Activated CD4-positive, alpha-beta T cell treated with anti-CD3 and anti-CD28 coated beads for 36 hours (primary cell): ENCODE measurements around the gene RPS6KA5. TPM values are rescaled to one million over a fixed set of nuclear protein-coding genes. Genes with fewer than 3 reads are reported as not detected.
A peak's percentile ranks its signal among the peaks of the same experiment; 100 is the strongest.
"Not testable (repeated sequence)": the region's sequence is repeated elsewhere in the genome, so short reads cannot be mapped to it uniquely, and the experiment has no call there.

Source experiments
- ATAC-seq: fragments of 200-7000 bp; cut with Tn5 transposase; one replicate; pipeline ENCODE4 v1.10.0; 2021; ENCODE audit warnings: mild to moderate bottlenecking, moderate library complexity
- CTCF ChIA-PET: fragments of 350-600 bp; sonication (Branson Sonifier 250); formaldehyde crosslinking; loops from one replicate; lab custom pipeline; 2021; ENCODE audit warnings: antibody characterized with exemption; lab: Charles Lee
- POLR2A ChIA-PET: fragments of 350-600 bp; sonication (Branson Sonifier 250); formaldehyde crosslinking; loops from one replicate; lab custom pipeline; 2021; ENCODE audit warnings: antibody characterized with exemption, inconsistent platforms; lab: Charles Lee
- DNase-seq: peaks from one replicate; pipeline ENCODE4 v3.0.0-alpha.2; 2020
- H3K27ac Mint-ChIP-seq: one replicate; pipeline ENCODE4 v1.8.0; 2021; ENCODE audit warnings: mixed read lengths
- H3K27me3 Mint-ChIP-seq: one replicate; pipeline ENCODE4 v1.8.0; 2021; ENCODE audit warnings: mixed read lengths
- H3K36me3 Mint-ChIP-seq: one replicate; pipeline ENCODE4 v1.8.0; 2021; ENCODE audit warnings: low read depth, mixed read lengths
- H3K4me1 Mint-ChIP-seq: one replicate; pipeline ENCODE4 v1.8.0; 2021; ENCODE audit warnings: mixed read lengths
- H3K4me3 Mint-ChIP-seq: one replicate; pipeline ENCODE4 v1.8.0; 2021; ENCODE audit warnings: mild to moderate bottlenecking, moderate library complexity, mixed read lengths
- H3K9me3 Mint-ChIP-seq: one replicate; pipeline ENCODE4 v1.8.0; 2021; ENCODE audit warnings: low read depth, mixed read lengths
- intact Hi-C, 2 experiments: fragments of 100-400 bp; cut with DNase I in 1 of 2; cut with micrococcal nuclease in 1 of 2; formaldehyde crosslinking; loops; one replicate each; pipeline versions ENCODE4 v1.14.2 to v1.15.1; 2022 to 2024; cut with DNase I, micrococcal nuclease
- total RNA-seq, 2 experiments: library from RNA; stranded (reverse); gene quantifications; one replicate each; pipeline ENCODE4 v1.2.3, GENCODE V29; 2021

RPS6KA5 gene
- total RNA-seq, 2 experiments from 2014 or later = 11.9 to 13.8 TPM

GRCh38 chr14:90966493-90966892 is 93.9 kb downstream of the RPS6KA5 start:
- POLR2A ChIA-PET = no interaction called here

GRCh38 chr14:90965765-90966164 is 94.7 kb downstream of the RPS6KA5 start:
- ChIA-PET CTCF (interaction anchor here (1.4 kb wide), 1 partner anchor 17 kb away, joined by 3 read pairs; no protein-coding TSS in a partner anchor), POLR2A (no interaction called here)
- Mint-ChIP-seq H3K36me3 (peaks cover 24% of the 10 kb centered on the region), H3K4me3 (no peak overlapping the region), H3K27me3 (no peaks in the 10 kb centered on the region), H3K27ac (no peak overlapping the region), H3K4me1 (peaks cover 38% of the 10 kb centered on the region), H3K9me3 (peaks cover 2% of the 10 kb centered on the region)
- intact Hi-C loops = loop anchor here in 1 of 2 experiments (10.0 kb wide), 1 partner anchor 581 kb away; no protein-coding TSS in a partner anchor
- DNase-seq (no peak), ATAC-seq (no peak)

More at GRCh38 chr14:90966493-90966892, 93.9 kb downstream of the RPS6KA5 start:
- no peak for DNase-seq
- Mint-ChIP-seq H3K27ac (no peak overlapping the region), H3K27me3 (no peaks in the 10 kb centered on the region), H3K4me1 (peaks cover 43% of the 10 kb centered on the region), H3K9me3 (peaks cover 2% of the 10 kb centered on the region), H3K36me3 (peaks cover 26% of the 10 kb centered on the region), H3K4me3 (no peak overlapping the region)
- intact Hi-C loops = loop anchor here in 1 of 2 experiments (10.0 kb wide), 1 partner anchor 582 kb away; no protein-coding TSS in a partner anchor
- no peak for ATAC-seq
- CTCF ChIA-PET = interaction anchor here (0.8 to 2.5 kb wide), 5 partner anchors 7 to 210 kb away, joined by 3 to 7 read pairs (median 5); no protein-coding TSS in a partner anchor

GRCh38 chr14:90963343-90963742 is 97.1 kb downstream of the RPS6KA5 start:
- ATAC-seq (no peak), DNase-seq (no peak)
- peaks cover 2% of the 10 kb centered on the region for H3K9me3 Mint-ChIP-seq
- no peaks in the 10 kb centered on the region for H3K27me3 Mint-ChIP-seq
- H3K4me3 Mint-ChIP-seq = no peak overlapping the region
- H3K4me1 Mint-ChIP-seq = peaks cover 26% of the 10 kb centered on the region
- intact Hi-C loops = loop anchor here in 1 of 2 experiments (10.0 kb wide), 1 partner anchor 579 kb away; no protein-coding TSS in a partner anchor
- ChIA-PET CTCF (no interaction called here), POLR2A (no interaction called here)
- no peak overlapping the region for H3K27ac Mint-ChIP-seq
- H3K36me3 Mint-ChIP-seq = peaks cover 39% of the 10 kb centered on the region

- DNase-seq = no peak
- ChIA-PET CTCF (interaction anchor here (0.7 kb wide), 1 partner anchor 34 kb away, joined by 3 read pairs; no protein-coding TSS in a partner anchor), POLR2A (no interaction called here)
- Mint-ChIP-seq H3K27ac (no peak overlapping the region), H3K36me3 (peaks cover 38% of the 10 kb centered on the region), H3K4me3 (no peak overlapping the region), H3K9me3 (peaks cover 1% of the 10 kb centered on the region), H3K27me3 (no peaks in the 10 kb centered on the region), H3K4me1 (peaks cover 20% of the 10 kb centered on the region)
- intact Hi-C loops = loop anchor here in 1 of 2 experiments (10.0 kb wide), 1 partner anchor 578 kb away; no protein-coding TSS in a partner anchor
- no peak for ATAC-seq
Measured at GRCh38 chr14:90962505-90963109, 97.8 kb downstream of the RPS6KA5 start.

- H3K4me3 Mint-ChIP-seq = no peak overlapping the region
- POLR2A ChIA-PET = no interaction called here
- peaks cover 46% of the 10 kb centered on the region for H3K36me3 Mint-ChIP-seq
- H3K9me3 Mint-ChIP-seq = peaks cover 11% of the 10 kb centered on the region
- no peaks in the 10 kb centered on the region for H3K27me3 Mint-ChIP-seq
- CTCF ChIA-PET = interaction anchor here (1.4 to 1.6 kb wide), 2 partner anchors 9 to 12 kb away, joined by 3 to 4 read pairs; no protein-coding TSS in a partner anchor
- H3K4me1 Mint-ChIP-seq = peaks cover 19% of the 10 kb centered on the region
- H3K27ac Mint-ChIP-seq = no peak overlapping the region
- ATAC-seq = no peak
- DNase-seq = no peak
- intact Hi-C loops = loop anchor here in 1 of 2 experiments (10.0 kb wide), 1 partner anchor 576 kb away; no protein-coding TSS in a partner anchor
Measured at GRCh38 chr14:90960818-90961217, 99.6 kb downstream of the RPS6KA5 start.

- peak; percentile 94 for ATAC-seq
- POLR2A ChIA-PET = interaction anchor here (0.6 to 1.1 kb wide), 2 partner anchors 10 to 1081 kb away, joined by 3 to 4 read pairs; no protein-coding TSS in a partner anchor
- Mint-ChIP-seq H3K4me3 (no peak overlapping the region), H3K27ac (no peak overlapping the region), H3K27me3 (no peaks in the 10 kb centered on the region), H3K9me3 (peaks cover 20% of the 10 kb centered on the region), H3K36me3 (peaks cover 47% of the 10 kb centered on the region), H3K4me1 (peaks cover 12% of the 10 kb centered on the region)
- CTCF ChIA-PET = interaction anchor here (1.0 to 2.3 kb wide), 5 partner anchors 8 to 56 kb away, joined by 4 to 7 read pairs (median 4); no protein-coding TSS in a partner anchor
- no peak for DNase-seq
- intact Hi-C loops = loop anchor here in 1 of 2 experiments (1.0 kb wide), 1 partner anchor 10 kb away; no protein-coding TSS in a partner anchor
Measured at GRCh38 chr14:90959344-90959743, 101.1 kb downstream of the RPS6KA5 start.

GRCh38 chr14:90956273-90956672 is 104.2 kb downstream of the RPS6KA5 start:
- H3K4me3 Mint-ChIP-seq = no peak overlapping the region
- no peak overlapping the region for H3K27ac Mint-ChIP-seq
- intact Hi-C loops = no loop called here
- ATAC-seq (no peak), DNase-seq (no peak)
- ChIA-PET CTCF (no interaction called here), POLR2A (no interaction called here)
- H3K4me1 Mint-ChIP-seq = peaks cover 12% of the 10 kb centered on the region
- no peaks in the 10 kb centered on the region for H3K27me3 Mint-ChIP-seq
- H3K9me3 Mint-ChIP-seq = peaks cover 27% of the 10 kb centered on the region
- peaks cover 53% of the 10 kb centered on the region for H3K36me3 Mint-ChIP-seq

GRCh38 chr14:90953643-90954042 is 106.8 kb downstream of the RPS6KA5 start:
- ATAC-seq, H3K27me3 Mint-ChIP-seq, H3K27ac Mint-ChIP-seq, DNase-seq, intact Hi-C loops, POLR2A ChIA-PET, H3K4me3 Mint-ChIP-seq, CTCF ChIA-PET, H3K4me1 Mint-ChIP-seq: not testable (repeated sequence)
- Mint-ChIP-seq H3K9me3 (peaks cover 27% of the 10 kb centered on the region), H3K36me3 (peaks cover 39% of the 10 kb centered on the region)

- Mint-ChIP-seq H3K4me1 (no peaks in the 10 kb centered on the region), H3K9me3 (peaks cover 17% of the 10 kb centered on the region), H3K36me3 (peaks cover 45% of the 10 kb centered on the region), H3K27ac (no peak overlapping the region), H3K27me3 (no peaks in the 10 kb centered on the region), H3K4me3 (no peak overlapping the region)
- POLR2A ChIA-PET = no interaction called here
- ATAC-seq (no peak), DNase-seq (no peak)
- CTCF ChIA-PET = interaction anchor here (0.7 kb wide), 2 partner anchors 72 to 172 kb away, joined by 3 to 4 read pairs; no protein-coding TSS in a partner anchor
- intact Hi-C loops = no loop called here
Measured at GRCh38 chr14:90943367-90943766, 117.1 kb downstream of the RPS6KA5 start.

- ChIA-PET POLR2A (no interaction called here), CTCF (interaction anchor here (0.7 kb wide), 1 partner anchor 173 kb away, joined by 4 read pairs; no protein-coding TSS in a partner anchor)
- ATAC-seq = no peak
- Mint-ChIP-seq H3K4me3 (no peak overlapping the region), H3K4me1 (no peaks in the 10 kb centered on the region), H3K27me3 (no peaks in the 10 kb centered on the region), H3K36me3 (peaks cover 54% of the 10 kb centered on the region), H3K27ac (no peak overlapping the region), H3K9me3 (peaks cover 22% of the 10 kb centered on the region)
- no peak for DNase-seq
- intact Hi-C loops = no loop called here
Measured at GRCh38 chr14:90942511-90942910, 117.9 kb downstream of the RPS6KA5 start.

GRCh38 chr14:90941706-90942105 is 118.7 kb downstream of the RPS6KA5 start:
- H3K4me3 Mint-ChIP-seq = no peak overlapping the region
- no peak overlapping the region for H3K27ac Mint-ChIP-seq
- POLR2A ChIA-PET = no interaction called here
- H3K36me3 Mint-ChIP-seq = peaks cover 60% of the 10 kb centered on the region
- H3K9me3 Mint-ChIP-seq = peaks cover 24% of the 10 kb centered on the region
- DNase-seq (no peak), ATAC-seq (no peak)
- H3K4me1 Mint-ChIP-seq = peaks cover 2% of the 10 kb centered on the region
- intact Hi-C loops = no loop called here
- H3K27me3 Mint-ChIP-seq = no peaks in the 10 kb centered on the region
- CTCF ChIA-PET = interaction anchor here (0.8 kb wide), 1 partner anchor 255 kb away, joined by 5 read pairs; no protein-coding TSS in a partner anchor
